Endodermal cell (in vitro differentiated cells): ENCODE results near the gene BRWD1. TPM values are rescaled to one million over a fixed set of nuclear protein-coding genes. Genes with fewer than 3 reads are reported as not detected.

ENCODE experiments used
- DNase-seq: peaks from one replicate; pipeline ENCODE4 v3.0.0-alpha.2; 2017
- H3K27ac ChIP-seq: 2 replicates; pipeline ENCODE4 v1.5.1; 2013; ENCODE audit warnings: mild to moderate bottlenecking, low read depth, low read length, moderate library complexity
- H3K27me3 ChIP-seq: 2 replicates; pipeline ENCODE4 v1.6.1; 2013; ENCODE audit warnings: mild to moderate bottlenecking, low read length, moderate library complexity; ENCODE audit not compliant: insufficient read depth, control insufficient read depth, poor library complexity, severe bottlenecking
- H3K36me3 ChIP-seq: 2 replicates; pipeline ENCODE4 v1.7.0; 2013; ENCODE audit warnings: mild to moderate bottlenecking, low read length, moderate library complexity; ENCODE audit not compliant: control insufficient read depth, insufficient read depth
- H3K4me1 ChIP-seq: one replicate; pipeline ENCODE4 v1.7.0; 2013; ENCODE audit warnings: low read length; ENCODE audit not compliant: control insufficient read depth, insufficient read depth
- H3K4me3 ChIP-seq: 2 replicates; pipeline ENCODE4 v1.5.1; 2013; ENCODE audit warnings: mild to moderate bottlenecking, low read length, moderate library complexity
- H3K9ac ChIP-seq: 2 replicates; pipeline ENCODE4 v1.6.1; 2013; ENCODE audit warnings: mild to moderate bottlenecking, low read length, moderate library complexity; ENCODE audit not compliant: poor library complexity, severe bottlenecking; ENCODE audit errors: extremely low read depth
- H3K9me3 ChIP-seq: 2 replicates; pipeline ENCODE4 v1.6.1; 2013; ENCODE audit warnings: mild to moderate bottlenecking, low read length, moderate library complexity; ENCODE audit not compliant: control insufficient read depth
- H3K27ac Mint-ChIP-seq: 2 replicates; pipeline ENCODE4 v1.8.0; 2020; ENCODE audit warnings: mixed read lengths
- H3K27me3 Mint-ChIP-seq: 2 replicates; pipeline ENCODE4 v1.8.0; 2021; ENCODE audit warnings: mild to moderate bottlenecking, mixed read lengths; ENCODE audit not compliant: insufficient read depth
- H3K36me3 Mint-ChIP-seq: 2 replicates; pipeline ENCODE4 v1.8.0; 2020; ENCODE audit warnings: low read depth, mixed read lengths
- H3K4me1 Mint-ChIP-seq: 2 replicates; pipeline ENCODE4 v1.8.0; 2020; ENCODE audit warnings: mixed read lengths
- H3K4me3 Mint-ChIP-seq: 2 replicates; pipeline ENCODE4 v1.8.0; 2020; ENCODE audit warnings: mild to moderate bottlenecking, moderate library complexity, mixed read lengths
- H3K9me3 Mint-ChIP-seq: 2 replicates; pipeline ENCODE4 v1.8.0; 2020; ENCODE audit warnings: mild to moderate bottlenecking, mixed read lengths
- CTCF ChIP-seq: fragments of 200-600 bp; sonication (generic); conservative IDR thresholded peaks from 2 replicates; pipeline ENCODE4 v1.5.0; 2021; ENCODE audit warnings: antibody characterized with exemption, mild to moderate bottlenecking
- WGBS, 2 experiments: methylation state at CpG; one replicate each; pipeline versions ENCODE4 v1.1.5 to v1.1.7; 2013; ENCODE audit warnings: missing lambda C conversion rate in 2 of 2, mixed read lengths in 1 of 2; ENCODE audit not compliant: insufficient coverage in 1 of 2, insufficient read length in 1 of 2; 5-methylcytosine and 5-hydroxymethylcytosine counted together
- total RNA-seq, 2 donors: library from RNA; stranded (reverse); fragmentation: NEBNext Ultra II Directional in 1 of 2; extraction: Animal tissue kit (Norgen Biotek cat#: 25700) in 1 of 2; gene quantifications; 2 replicates in 1 of 2; 3 replicates in 1 of 2; pipeline ENCODE4 v1.2.1, GENCODE V29; 2021

BRWD1 gene
- total RNA-seq, 2 donors from 2014 or later = 64.7 to 76.1 TPM

DNA sequence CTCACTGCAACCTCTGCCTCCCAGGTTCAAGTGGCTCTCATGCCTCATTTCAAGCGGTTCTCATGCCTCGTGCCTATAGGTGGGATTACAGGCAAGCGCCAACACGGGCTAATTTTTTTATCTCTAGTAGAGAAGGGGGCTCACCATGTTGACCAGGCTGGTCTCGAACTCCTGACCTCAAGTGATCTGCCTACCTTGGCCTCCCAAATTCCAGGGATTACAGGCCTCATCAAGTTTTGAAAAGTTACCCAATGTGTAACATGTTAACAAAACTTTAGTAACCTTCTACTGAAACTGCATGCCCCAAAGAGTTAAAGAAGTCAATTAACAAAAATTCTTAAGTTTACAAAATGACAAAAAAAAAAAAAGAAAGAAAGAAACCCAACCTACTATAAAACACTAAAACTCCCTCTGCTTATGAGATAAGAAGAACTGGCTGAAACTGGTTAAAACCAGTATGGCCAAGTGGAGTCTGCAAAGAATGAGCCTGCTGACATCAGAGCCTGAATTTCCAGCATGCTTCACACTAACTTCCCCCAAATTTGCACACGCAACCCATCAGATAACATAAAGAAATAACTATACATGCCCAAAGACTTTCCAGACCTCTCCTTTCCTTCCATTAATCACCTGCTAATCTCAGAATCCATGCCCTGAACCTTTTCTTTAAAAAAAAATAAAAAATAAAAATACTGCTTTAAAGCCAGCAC, 104.7 kb downstream of the BRWD1 start:
- no peak overlapping the region for H3K4me3 ChIP-seq
- DNase-seq = no peak
- peaks cover 90% of the 10 kb centered on the region for H3K36me3 ChIP-seq
- no peaks in the 10 kb centered on the region for H3K4me1 ChIP-seq
- no peak for TF ChIP-seq CTCF
- H3K27me3 ChIP-seq = no peaks in the 10 kb centered on the region
- H3K27ac ChIP-seq = no peak overlapping the region
- H3K4me3 Mint-ChIP-seq = no peak overlapping the region
- peak overlapping the region; percentile 15 for H3K27ac Mint-ChIP-seq
- H3K27me3 Mint-ChIP-seq = no peaks in the 10 kb centered on the region
- 95 to 96% methylated on average over 4 to 6 of the region's 6 CpGs for WGBS, 2 experiments
- no peaks in the 10 kb centered on the region for H3K9me3 ChIP-seq
- no peak overlapping the region for H3K9ac ChIP-seq
- no peaks in the 10 kb centered on the region for H3K4me1 Mint-ChIP-seq
- H3K36me3 Mint-ChIP-seq = peaks cover 67% of the 10 kb centered on the region
- H3K9me3 Mint-ChIP-seq = no peaks in the 10 kb centered on the region

GRCh38 chr21:39204134-39204533, 109.3 kb downstream of the BRWD1 start:
- H3K9me3 Mint-ChIP-seq = no peaks in the 10 kb centered on the region
- 100% methylated on average over 1 of the region's 1 CpG; no CpG with 5 or more reads in 1 of the 2 experiments for WGBS, 2 experiments
- peaks cover 71% of the 10 kb centered on the region for H3K36me3 Mint-ChIP-seq

GRCh38 chr21:39198800-39199199, 114.6 kb downstream of the BRWD1 start:
- H3K27ac ChIP-seq = no peak overlapping the region
- Mint-ChIP-seq H3K4me1 (peaks cover 4% of the 10 kb centered on the region), H3K27me3 (no peaks in the 10 kb centered on the region), H3K36me3 (peaks cover 65% of the 10 kb centered on the region), H3K9me3 (no peaks in the 10 kb centered on the region), H3K27ac (no peak overlapping the region), H3K4me3 (no peak overlapping the region)
- H3K9me3 ChIP-seq = no peaks in the 10 kb centered on the region
- no peaks in the 10 kb centered on the region for H3K27me3 ChIP-seq
- H3K9ac ChIP-seq = no peak overlapping the region
- H3K4me1 ChIP-seq = no peaks in the 10 kb centered on the region
- no peak overlapping the region for H3K4me3 ChIP-seq
- H3K36me3 ChIP-seq = peaks cover 93% of the 10 kb centered on the region
- no peak for TF ChIP-seq CTCF
- no peak for DNase-seq
- 95% methylated on average over 2 of the region's 2 CpGs for WGBS, 2 experiments

More at GRCh38 chr21:39204134-39204533, 109.3 kb downstream of the BRWD1 start:
- no peak overlapping the region for H3K27ac ChIP-seq
- Mint-ChIP-seq H3K4me3 (no peak overlapping the region), H3K27me3 (no peaks in the 10 kb centered on the region), H3K27ac (no peak overlapping the region), H3K4me1 (no peaks in the 10 kb centered on the region)
- TF ChIP-seq CTCF = peak; percentile 58
- DNase-seq = no peak
- H3K9ac ChIP-seq = no peak overlapping the region
- H3K27me3 ChIP-seq = no peaks in the 10 kb centered on the region
- H3K4me1 ChIP-seq = no peaks in the 10 kb centered on the region
- H3K9me3 ChIP-seq = no peaks in the 10 kb centered on the region
- no peak overlapping the region for H3K4me3 ChIP-seq
- peaks cover 87% of the 10 kb centered on the region for H3K36me3 ChIP-seq
